OCI-LY7 (cell line): ENCODE data around the gene CNTRL. TPM values are rescaled to one million over a fixed set of nuclear protein-coding genes. Genes with fewer than 3 reads are reported as not detected.

Source experiments
- BruUV-seq: library from RNA; stranded (reverse); fragments of 400-500 nt; replicated peaks from 2 replicates; lab custom pipeline; 2021; lab: Mats Ljungman, UMichigan
- CTCF ChIA-PET: fragments of 300-600 bp; sonication (Branson Sonifier 250); formaldehyde crosslinking; loops from one replicate; lab custom pipeline; 2022; ENCODE audit warnings: antibody characterized with exemption; ENCODE audit not compliant: unreplicated experiment; lab: Charles Lee
- POLR2A ChIA-PET: fragments of 300-600 bp; sonication (Branson Sonifier 250); formaldehyde crosslinking; loops from one replicate; lab custom pipeline; 2022; ENCODE audit warnings: antibody characterized with exemption; lab: Charles Lee
- DNase-seq: peaks from one replicate; pipeline ENCODE4 v3.0.0-alpha.2; 2015; ENCODE audit warnings: low spot score
- H2AFZ ChIP-seq: fragments of 200-600 bp; sonication (generic), shearing (Covaris generic); 2 replicates; pipeline ENCODE4 v1.6.1; 2014; ENCODE audit warnings: mild to moderate bottlenecking, antibody characterized with exemption, low read length, moderate library complexity
- H3K27ac ChIP-seq: fragments of 200-600 bp; sonication (generic); 2 replicates; pipeline ENCODE4 v1.5.1; 2014; ENCODE audit warnings: mixed run types, low read depth, mild to moderate bottlenecking, moderate library complexity, low read length, inconsistent platforms; ENCODE audit not compliant: poor library complexity, severe bottlenecking
- H3K36me3 ChIP-seq: fragments of 200-600 bp; sonication (generic); 2 replicates; pipeline ENCODE4 v1.6.1; 2014; ENCODE audit warnings: mild to moderate bottlenecking, antibody characterized with exemption, low read length, moderate library complexity, mixed read lengths; ENCODE audit not compliant: insufficient read depth
- H3K4me1 ChIP-seq: fragments of 200-600 bp; sonication (generic); 2 replicates; pipeline ENCODE4 v1.5.1; 2014; ENCODE audit warnings: mild to moderate bottlenecking, low read length; ENCODE audit not compliant: insufficient read depth, poor library complexity, severe bottlenecking
- H3K4me2 ChIP-seq: fragments of 200-600 bp; sonication (generic); 2 replicates; pipeline ENCODE4 v1.6.1; 2014; ENCODE audit warnings: mild to moderate bottlenecking, low read length
- H3K4me3 ChIP-seq: fragments of 200-600 bp; sonication (generic); 2 replicates; pipeline ENCODE4 v1.5.1; 2014; ENCODE audit warnings: mild to moderate bottlenecking, low read depth, low read length; ENCODE audit not compliant: poor library complexity, severe bottlenecking
- H3K79me2 ChIP-seq: fragments of 200-600 bp; sonication (generic); 2 replicates; pipeline ENCODE4 v1.6.1; 2016; ENCODE audit warnings: low read depth, mild to moderate bottlenecking, low read length, moderate library complexity, mixed read lengths; ENCODE audit not compliant: insufficient read depth
- H3K9me2 ChIP-seq: fragments of 200-600 bp; sonication (generic); 2 replicates; pipeline ENCODE4 v1.6.1; 2016; ENCODE audit warnings: mild to moderate bottlenecking, low read length, mixed read lengths; ENCODE audit not compliant: insufficient read depth
- H3K9me3 ChIP-seq: fragments of 200-600 bp; sonication (generic); 2 replicates; pipeline ENCODE4 v1.6.1; 2014; ENCODE audit warnings: mild to moderate bottlenecking, mixed run types, low read length, mixed read lengths
- H4K20me1 ChIP-seq: fragments of 200-600 bp; sonication (generic); 2 replicates; pipeline ENCODE4 v1.6.1; 2014; ENCODE audit warnings: mild to moderate bottlenecking, antibody characterized with exemption, low read length, moderate library complexity, mixed read lengths; ENCODE audit not compliant: insufficient read depth
- EZH2phosphoT487 ChIP-seq: fragments of 200-600 bp; sonication (generic); IDR thresholded peaks from 2 replicates; pipeline ENCODE4 v1.6.1; 2018; ENCODE audit warnings: low read depth, borderline replicate concordance, mild to moderate bottlenecking, mixed run types, antibody characterized with exemption, low read length, moderate library complexity, mixed read lengths
- intact Hi-C: fragments of 100-400 bp; cut with micrococcal nuclease; formaldehyde crosslinking; loops from one replicate; pipeline ENCODE4 v1.10.0; 2022; ENCODE audit not compliant: unreplicated experiment
- total RNA-seq, 2 experiments: library from RNA; depleted of rRNA in 1 of 2; stranded (reverse); fragments of >200 nt in 1 of 2; shearing (Covaris generic) in 1 of 2; gene quantifications; 2 replicates each; pipeline ENCODE4 v1.2.3, GENCODE V29; 2014 to 2022
- TF ChIP-seq, protein P1 (sequence below): fragments of 200-600 bp; sonication (generic); conservative IDR thresholded peaks from 2 replicates; pipeline ENCODE4 v1.5.1; 2014; ENCODE audit warnings: mild to moderate bottlenecking, antibody characterized with exemption, low read length, moderate library complexity, mixed read lengths

Gene CNTRL
- total RNA-seq, 2 experiments from 2014 or later = 81.4 to 113 TPM

DNA sequence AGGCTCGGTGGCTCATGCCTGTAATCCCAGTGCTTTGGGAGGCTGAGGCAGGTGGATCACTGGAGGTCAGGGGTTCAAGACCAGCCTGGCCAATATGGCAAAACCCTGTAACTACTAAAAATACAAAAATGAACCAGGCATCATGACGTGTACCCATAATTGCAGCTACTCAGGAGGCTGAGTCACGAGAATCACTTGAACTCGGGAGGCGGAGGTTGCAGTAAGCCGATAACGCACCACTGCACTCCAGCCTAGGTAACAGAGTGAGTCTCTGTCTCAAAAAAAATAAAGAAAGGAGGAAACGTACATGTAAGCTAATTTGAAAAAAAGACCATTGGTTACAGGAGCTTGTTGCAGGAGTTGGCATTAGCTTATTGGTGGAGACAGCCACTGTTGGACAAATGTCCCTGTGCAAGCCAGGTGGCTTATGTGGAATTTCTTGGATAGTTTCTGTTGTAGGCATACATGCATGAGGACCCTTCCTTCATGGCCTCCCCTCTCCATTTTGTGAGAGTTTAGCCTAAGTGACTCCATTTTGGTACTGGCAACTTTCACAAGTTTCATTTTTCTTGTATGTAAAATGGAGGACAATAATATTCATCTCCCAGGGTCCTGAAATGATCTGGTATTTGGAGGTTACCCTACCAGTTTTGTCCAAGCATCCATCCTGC is 143.7 kb downstream of the CNTRL start:
- no peaks in the 10 kb centered on the region for H4K20me1 ChIP-seq
- peaks cover 3% of the 10 kb centered on the region for H3K4me1 ChIP-seq
- no peaks in the 10 kb centered on the region for H3K79me2 ChIP-seq
- no peak for TF ChIP-seq EZH2phosphoT487
- TF ChIP-seq, protein P1, sequence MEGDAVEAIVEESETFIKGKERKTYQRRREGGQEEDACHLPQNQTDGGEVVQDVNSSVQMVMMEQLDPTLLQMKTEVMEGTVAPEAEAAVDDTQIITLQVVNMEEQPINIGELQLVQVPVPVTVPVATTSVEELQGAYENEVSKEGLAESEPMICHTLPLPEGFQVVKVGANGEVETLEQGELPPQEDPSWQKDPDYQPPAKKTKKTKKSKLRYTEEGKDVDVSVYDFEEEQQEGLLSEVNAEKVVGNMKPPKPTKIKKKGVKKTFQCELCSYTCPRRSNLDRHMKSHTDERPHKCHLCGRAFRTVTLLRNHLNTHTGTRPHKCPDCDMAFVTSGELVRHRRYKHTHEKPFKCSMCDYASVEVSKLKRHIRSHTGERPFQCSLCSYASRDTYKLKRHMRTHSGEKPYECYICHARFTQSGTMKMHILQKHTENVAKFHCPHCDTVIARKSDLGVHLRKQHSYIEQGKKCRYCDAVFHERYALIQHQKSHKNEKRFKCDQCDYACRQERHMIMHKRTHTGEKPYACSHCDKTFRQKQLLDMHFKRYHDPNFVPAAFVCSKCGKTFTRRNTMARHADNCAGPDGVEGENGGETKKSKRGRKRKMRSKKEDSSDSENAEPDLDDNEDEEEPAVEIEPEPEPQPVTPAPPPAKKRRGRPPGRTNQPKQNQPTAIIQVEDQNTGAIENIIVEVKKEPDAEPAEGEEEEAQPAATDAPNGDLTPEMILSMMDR = no peak
- H3K36me3 ChIP-seq = 0 out of 2 replicates have a peak, but pooled peaks cover 5% of the 10 kb centered on the region
- no peak overlapping the region for H3K27ac ChIP-seq
- H3K9me2 ChIP-seq = no peaks in the 10 kb centered on the region
- BruUV-seq = no TSS peak
- intact Hi-C loops = no loop called here
- DNase-seq = no peak
- ChIA-PET CTCF (interaction anchor here (1.1 kb wide), 1 partner anchor 74 kb away, joined by 3 read pairs; no protein-coding TSS in a partner anchor), POLR2A (interaction anchor here (0.6 kb wide), 1 partner anchor 184 kb away, joined by 4 read pairs; no protein-coding TSS in a partner anchor)
- no peak overlapping the region for H3K4me2 ChIP-seq
- H2AFZ ChIP-seq = no peak overlapping the region
- H3K9me3 ChIP-seq = no peaks in the 10 kb centered on the region
- no peak overlapping the region for H3K4me3 ChIP-seq

DNA sequence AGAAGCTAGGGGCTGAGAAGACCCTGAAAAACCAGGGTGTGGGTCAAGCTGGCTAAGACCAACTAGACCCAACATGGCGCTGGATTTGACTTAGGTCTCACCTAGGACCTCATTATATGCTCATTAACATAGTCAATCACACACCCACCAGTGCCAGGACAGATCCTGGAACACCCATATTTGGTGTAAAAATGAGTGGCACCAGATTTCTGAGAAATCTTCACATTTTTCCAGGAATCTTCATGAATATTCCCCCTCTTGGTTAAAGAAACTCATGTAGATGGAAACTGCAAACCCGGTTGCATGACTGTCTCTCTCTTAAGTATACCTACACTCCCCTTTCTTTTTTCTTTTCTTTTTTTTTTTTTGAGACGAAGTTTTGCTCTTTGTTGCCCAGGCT is 144.8 kb downstream of the CNTRL start:
- no peaks in the 10 kb centered on the region for H3K79me2 ChIP-seq
- no peaks in the 10 kb centered on the region for H3K9me2 ChIP-seq
- no peaks in the 10 kb centered on the region for H3K9me3 ChIP-seq
- 0 out of 2 replicates have a peak, but pooled peaks cover 5% of the 10 kb centered on the region for H3K36me3 ChIP-seq
- TF ChIP-seq EZH2phosphoT487 = no peak
- TF ChIP-seq, protein P1 = no peak
- H4K20me1 ChIP-seq = no peaks in the 10 kb centered on the region
- ChIA-PET CTCF (interaction anchor here (1.1 kb wide), 1 partner anchor 73 kb away, joined by 3 read pairs; no protein-coding TSS in a partner anchor), POLR2A (interaction anchor here (0.7 kb wide), 1 partner anchor 476 kb away, joined by 3 read pairs; no protein-coding TSS in a partner anchor)
- H3K4me2 ChIP-seq = no peak overlapping the region
- H3K4me1 ChIP-seq = peaks cover 3% of the 10 kb centered on the region
- no TSS peak for BruUV-seq
- no peak overlapping the region for H2AFZ ChIP-seq
- H3K27ac ChIP-seq = no peak overlapping the region
- no peak for DNase-seq
- H3K4me3 ChIP-seq = no peak overlapping the region
- intact Hi-C loops = no loop called here
